ENCODE data around the gene TBX18.

DNA sequence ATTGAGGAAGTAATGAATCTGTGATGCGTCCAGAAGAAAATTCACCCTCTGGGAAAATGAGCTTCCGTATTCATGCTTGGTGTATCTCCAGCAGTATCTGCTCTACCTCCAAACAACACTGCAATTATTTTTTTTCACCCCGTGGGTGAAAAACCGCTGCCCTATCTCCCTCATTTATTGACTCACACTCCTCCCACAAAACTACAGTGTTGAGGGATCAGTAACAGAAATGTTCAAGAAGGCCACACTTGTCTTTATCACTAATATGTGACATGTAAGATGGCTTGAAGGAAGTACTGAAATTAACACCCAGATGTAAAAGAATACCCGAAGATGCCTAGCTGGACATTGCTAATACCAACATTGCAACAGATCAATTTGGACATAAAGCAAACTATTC lies 4.9 kb upstream of the TBX18 start:
- TF ChIP-seq, protein P1, sequence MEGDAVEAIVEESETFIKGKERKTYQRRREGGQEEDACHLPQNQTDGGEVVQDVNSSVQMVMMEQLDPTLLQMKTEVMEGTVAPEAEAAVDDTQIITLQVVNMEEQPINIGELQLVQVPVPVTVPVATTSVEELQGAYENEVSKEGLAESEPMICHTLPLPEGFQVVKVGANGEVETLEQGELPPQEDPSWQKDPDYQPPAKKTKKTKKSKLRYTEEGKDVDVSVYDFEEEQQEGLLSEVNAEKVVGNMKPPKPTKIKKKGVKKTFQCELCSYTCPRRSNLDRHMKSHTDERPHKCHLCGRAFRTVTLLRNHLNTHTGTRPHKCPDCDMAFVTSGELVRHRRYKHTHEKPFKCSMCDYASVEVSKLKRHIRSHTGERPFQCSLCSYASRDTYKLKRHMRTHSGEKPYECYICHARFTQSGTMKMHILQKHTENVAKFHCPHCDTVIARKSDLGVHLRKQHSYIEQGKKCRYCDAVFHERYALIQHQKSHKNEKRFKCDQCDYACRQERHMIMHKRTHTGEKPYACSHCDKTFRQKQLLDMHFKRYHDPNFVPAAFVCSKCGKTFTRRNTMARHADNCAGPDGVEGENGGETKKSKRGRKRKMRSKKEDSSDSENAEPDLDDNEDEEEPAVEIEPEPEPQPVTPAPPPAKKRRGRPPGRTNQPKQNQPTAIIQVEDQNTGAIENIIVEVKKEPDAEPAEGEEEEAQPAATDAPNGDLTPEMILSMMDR (conservative IDR thresholded peaks at IDR 0.05; ENCODE audit: low read length): no peak
- no peak for TF ChIP-seq EZH2phosphoT487 (IDR thresholded peaks at IDR 0.05; ENCODE audit: borderline replicate concordance, low read depth, low read length)
